ENCODE measurements around the gene RSPH6A. TPM values are rescaled to one million over a fixed set of nuclear protein-coding genes. Genes with fewer than 3 reads are reported as not detected.

The RSPH6A gene
- polyA plus RNA-seq, 1 of the 3 experiments (the other 2 are of a cell fraction), result 0.02 TPM

- Histone ChIP-seq H2AFZ (ENCODE audit: low read depth) (no peak overlapping the region), H3K9ac (no peak overlapping the region), H3K4me1 (ENCODE audit: control insufficient read depth in 1 of 2, insufficient read depth in 2 of 2, low read depth in 1 of 2, low read length in 1 of 2) (peaks cover 0 to 17% of the 10 kb centered on the region in 2 experiments; a peak in 1 of 4 replicates), H3K4me3 (ENCODE audit: low read depth in 2 of 2, low read length in 1 of 2) (no peak overlapping the region), H3K27ac (ENCODE audit: low read depth in 2 of 2, low read length in 1 of 2) (peak overlapping the region in 1 of 2 experiments; percentile 60; a peak in 1 of 4 replicates), H4K20me1 (ENCODE audit: insufficient read depth) (no peaks in the 10 kb centered on the region), H3K4me2 (no peak overlapping the region), H3K36me3 (replicated peaks in 1 of 2; ENCODE audit: control insufficient read depth in 1 of 2, insufficient read depth in 2 of 2, low read length in 1 of 2) (peaks cover 14 to 87% of the 10 kb centered on the region in 2 experiments), H3F3A (replicated peaks; ENCODE audit: insufficient read depth) (no peaks in the 10 kb centered on the region), H3K79me2 (ENCODE audit: insufficient read depth) (no peaks in the 10 kb centered on the region), H3K9me2 (no peaks in the 10 kb centered on the region), H3K27me3 (ENCODE audit: insufficient read depth) (no peaks in the 10 kb centered on the region), H3K9me3 (no peaks in the 10 kb centered on the region)
- no peak for DNase-seq
- TF ChIP-seq IRF3 (IDR thresholded peaks at IDR 0.05; ENCODE audit: low read depth, low read length), result no peak
- TF ChIP-seq ZBTB33 (IDR thresholded peaks at IDR 0.05; ENCODE audit: borderline replicate concordance, low read depth), result no peak
- TF ChIP-seq, protein P1, sequence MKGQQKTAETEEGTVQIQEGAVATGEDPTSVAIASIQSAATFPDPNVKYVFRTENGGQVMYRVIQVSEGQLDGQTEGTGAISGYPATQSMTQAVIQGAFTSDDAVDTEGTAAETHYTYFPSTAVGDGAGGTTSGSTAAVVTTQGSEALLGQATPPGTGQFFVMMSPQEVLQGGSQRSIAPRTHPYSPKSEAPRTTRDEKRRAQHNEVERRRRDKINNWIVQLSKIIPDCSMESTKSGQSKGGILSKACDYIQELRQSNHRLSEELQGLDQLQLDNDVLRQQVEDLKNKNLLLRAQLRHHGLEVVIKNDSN (IDR thresholded peaks at IDR 0.05; ENCODE audit: borderline replicate concordance, low read depth), result no peak
- no peak for TF ChIP-seq GATA2 (CRISPR knock-in tag; IDR thresholded peaks at IDR 0.05)
- no peak for TF ChIP-seq TCF12 (IDR thresholded peaks at IDR 0.05)
- no peak for TF ChIP-seq FOXM1 (IDR thresholded peaks at IDR 0.05; ENCODE audit: low read depth)
- no peak for TF ChIP-seq TAF1 (IDR thresholded peaks at IDR 0.05; ENCODE audit: borderline replicate concordance, low read depth, low read length)
- TF ChIP-seq FOSL2 (IDR thresholded peaks at IDR 0.05; ENCODE audit: borderline replicate concordance, low read depth), result no peak
- TF ChIP-seq FOXJ3 (CRISPR knock-in tag; IDR thresholded peaks at IDR 0.05), result no peak
- no peak for TF ChIP-seq REST (IDR thresholded peaks at IDR 0.05; ENCODE audit: low read depth, low read length)
- TF ChIP-seq JUND (IDR thresholded peaks at IDR 0.05), result no peak
- WGBS (ENCODE audit: low lambda C conversion rate), result 93% methylated on average over 12 of the region's 16 CpGs
- POLR2A ChIA-PET, result no interaction called here
- CTCF ChIA-PET, result interaction anchor here (1.1 to 10.9 kb wide), 8 partner anchors 12 to 84 kb away, joined by 3 to 137 read pairs (median 4); partner anchors contain the start of genes FOXA3 and RSPH6A
Observed at GRCh38 chr19:45827459-45828093, 12.5 kb upstream of the RSPH6A start.
